Smooth muscle cell (in vitro differentiated cells): Measurements from ENCODE around the gene FAM107B. TPM values are rescaled to one million over a fixed set of nuclear protein-coding genes. Genes with fewer than 3 reads are reported as not detected.

Experiments
- DNase-seq: peaks from one replicate; lab custom pipeline; 2025; ENCODE audit not compliant: unreplicated experiment; lab: John Stamatoyannopoulos, UW
- H2AFZ ChIP-seq: fragments of 200-600 bp; sonication (generic); 2 replicates; pipeline ENCODE4 v1.6.0; 2016; ENCODE audit warnings: antibody characterized with exemption, low read depth, mild to moderate bottlenecking
- H3F3A ChIP-seq: fragments of 200-600 bp; sonication (generic); 2 replicates; pipeline ENCODE4 v1.6.0; 2017; ENCODE audit warnings: antibody characterized with exemption, low read depth
- H3K27ac ChIP-seq: fragments of 200-600 bp; sonication (generic); 2 replicates; pipeline ENCODE4 v1.5.1; 2016; ENCODE audit warnings: low read depth, mild to moderate bottlenecking
- H3K27me3 ChIP-seq: fragments of 200-600 bp; sonication (generic); 2 replicates; pipeline ENCODE4 v1.6.1; 2016; ENCODE audit warnings: low read depth, mild to moderate bottlenecking
- H3K36me3 ChIP-seq: fragments of 200-600 bp; sonication (generic); 2 replicates; pipeline ENCODE4 v1.5.1; 2016; ENCODE audit warnings: low read depth
- H3K4me1 ChIP-seq: fragments of 200-600 bp; sonication (generic); 2 replicates; pipeline ENCODE4 v1.5.1; 2016; ENCODE audit warnings: low read depth
- H3K4me2 ChIP-seq: fragments of 200-600 bp; sonication (generic); 2 replicates; pipeline ENCODE4 v1.6.0; 2016; ENCODE audit warnings: mild to moderate bottlenecking
- H3K4me3 ChIP-seq: fragments of 200-600 bp; sonication (generic); 2 replicates; pipeline ENCODE4 v1.5.1; 2016; ENCODE audit warnings: mild to moderate bottlenecking
- H3K79me2 ChIP-seq: fragments of 200-600 bp; sonication (generic); 2 replicates; pipeline ENCODE4 v1.6.0; 2016; ENCODE audit warnings: low read depth, mild to moderate bottlenecking
- H3K9ac ChIP-seq: fragments of 200-600 bp; sonication (generic); 2 replicates; pipeline ENCODE4 v1.6.0; 2016; ENCODE audit warnings: low read depth
- H3K9me3 ChIP-seq: fragments of 200-600 bp; sonication (generic); replicated peaks from 2 replicates; pipeline ENCODE4 v1.5.1; 2016; ENCODE audit warnings: low read depth
- H4K20me1 ChIP-seq: fragments of 200-600 bp; sonication (generic); 2 replicates; pipeline ENCODE4 v1.6.0; 2016; ENCODE audit warnings: low read depth
- WGBS: methylation state at CpG from one replicate; pipeline ENCODE4 v1.1.7; 2016; ENCODE audit warnings: low lambda C conversion rate; 5-methylcytosine and 5-hydroxymethylcytosine counted together
- polyA plus RNA-seq: library from polyadenylated mRNA; unstranded; fragments of >200 nt; fragmentation: Nextera tagmentation; extraction: Ambion mirVana; gene quantifications from 2 replicates; pipeline ENCODE4 v1.2.1, GENCODE V29; 2016
- total RNA-seq: library from RNA; depleted of rRNA; stranded (reverse); fragments of >200 nt; gene quantifications from 2 replicates; pipeline ENCODE4 v1.2.3, GENCODE V29; 2014
- TF ChIP-seq, protein P1 (sequence below): fragments of 200-600 bp; sonication (generic); IDR thresholded peaks from 2 replicates; pipeline ENCODE4 v1.5.1; 2017; ENCODE audit warnings: borderline replicate concordance, mild to moderate bottlenecking, antibody characterized with exemption; ENCODE audit not compliant: insufficient read depth, poor library complexity, severe bottlenecking

Gene FAM107B
- total and polyA plus RNA-seq, 2 experiments from 2014 or later = 8.7 to 9.0 TPM

DNA sequence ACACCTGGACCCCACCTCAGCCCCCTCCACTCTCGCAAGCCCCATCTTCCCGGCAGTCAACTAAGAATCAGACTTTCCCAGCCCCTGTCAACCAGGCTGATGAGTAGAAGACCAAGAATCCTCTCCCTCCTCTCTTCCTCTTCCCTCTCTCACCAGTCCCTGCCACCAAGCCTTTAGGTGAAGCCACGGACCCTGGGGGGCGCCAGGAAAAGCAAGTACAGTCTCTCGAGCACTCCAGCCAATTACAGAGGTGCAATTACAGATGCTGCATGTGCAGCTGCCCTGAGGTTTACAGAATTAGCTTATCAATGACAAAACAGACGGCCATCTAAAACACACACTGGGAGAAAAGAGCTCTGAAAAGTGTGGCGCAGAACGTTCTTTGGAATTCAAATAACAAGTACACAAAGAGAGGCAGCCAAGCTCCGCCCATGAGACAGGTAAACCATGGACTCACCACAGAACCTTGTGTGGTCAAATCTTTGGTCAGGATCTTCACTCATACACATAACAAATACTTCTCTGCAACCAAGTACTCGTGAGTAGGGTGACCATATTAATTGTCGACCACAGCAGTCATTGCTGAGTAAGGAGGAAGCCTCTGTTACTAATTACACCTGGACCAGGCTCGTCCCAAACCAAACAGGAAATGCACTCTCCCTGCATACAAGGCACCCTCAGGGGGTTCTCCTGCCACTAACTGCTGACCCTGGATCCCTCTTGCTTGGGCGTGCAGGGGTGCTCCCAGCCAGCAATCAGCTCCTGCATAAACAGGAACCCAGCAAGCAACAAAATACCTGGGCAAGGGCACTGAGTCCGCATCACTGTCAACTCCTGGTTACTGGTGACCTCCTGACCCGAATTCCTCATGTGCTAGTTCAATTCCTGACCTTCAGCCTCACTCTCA, 189.2 kb downstream of the FAM107B start:
- TF ChIP-seq, protein P1, sequence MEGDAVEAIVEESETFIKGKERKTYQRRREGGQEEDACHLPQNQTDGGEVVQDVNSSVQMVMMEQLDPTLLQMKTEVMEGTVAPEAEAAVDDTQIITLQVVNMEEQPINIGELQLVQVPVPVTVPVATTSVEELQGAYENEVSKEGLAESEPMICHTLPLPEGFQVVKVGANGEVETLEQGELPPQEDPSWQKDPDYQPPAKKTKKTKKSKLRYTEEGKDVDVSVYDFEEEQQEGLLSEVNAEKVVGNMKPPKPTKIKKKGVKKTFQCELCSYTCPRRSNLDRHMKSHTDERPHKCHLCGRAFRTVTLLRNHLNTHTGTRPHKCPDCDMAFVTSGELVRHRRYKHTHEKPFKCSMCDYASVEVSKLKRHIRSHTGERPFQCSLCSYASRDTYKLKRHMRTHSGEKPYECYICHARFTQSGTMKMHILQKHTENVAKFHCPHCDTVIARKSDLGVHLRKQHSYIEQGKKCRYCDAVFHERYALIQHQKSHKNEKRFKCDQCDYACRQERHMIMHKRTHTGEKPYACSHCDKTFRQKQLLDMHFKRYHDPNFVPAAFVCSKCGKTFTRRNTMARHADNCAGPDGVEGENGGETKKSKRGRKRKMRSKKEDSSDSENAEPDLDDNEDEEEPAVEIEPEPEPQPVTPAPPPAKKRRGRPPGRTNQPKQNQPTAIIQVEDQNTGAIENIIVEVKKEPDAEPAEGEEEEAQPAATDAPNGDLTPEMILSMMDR = no peak
- no peaks in the 10 kb centered on the region for H3K27me3 ChIP-seq
- no peak for DNase-seq
- H3K4me3 ChIP-seq = no peak overlapping the region
- H3K36me3 ChIP-seq = no peaks in the 10 kb centered on the region
- 70% methylated on average over 15 of the region's 15 CpGs for WGBS
- peaks cover 29% of the 10 kb centered on the region for H3K79me2 ChIP-seq
- no peak overlapping the region for H3K9ac ChIP-seq
- no peaks in the 10 kb centered on the region for H3K9me3 ChIP-seq
- H2AFZ ChIP-seq = no peak overlapping the region
- H4K20me1 ChIP-seq = peaks cover 35% of the 10 kb centered on the region
- peaks cover 6% of the 10 kb centered on the region for H3K4me1 ChIP-seq
- H3F3A ChIP-seq = no peaks in the 10 kb centered on the region
- H3K4me2 ChIP-seq = no peak overlapping the region
- H3K27ac ChIP-seq = no peak overlapping the region

DNA sequence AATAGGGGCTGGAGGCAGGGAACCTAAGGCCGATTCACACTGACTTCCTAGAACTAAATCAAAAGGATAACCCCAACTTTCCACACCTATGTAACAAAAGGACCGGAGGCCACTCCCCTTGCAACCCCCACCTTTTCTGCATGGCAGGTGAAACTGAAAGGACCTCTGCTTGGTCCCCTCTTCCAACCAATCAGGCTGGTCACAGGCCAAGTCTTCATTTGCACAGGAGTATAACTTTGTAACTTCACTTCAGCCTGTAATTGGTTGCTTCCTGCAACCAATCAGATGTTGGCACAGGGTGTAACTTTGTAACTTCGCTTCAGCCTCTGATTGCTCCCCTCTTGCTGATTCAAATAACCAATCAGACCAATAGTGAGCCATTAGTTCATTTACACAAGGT, 190.0 kb downstream of the FAM107B start:
- Histone ChIP-seq H3K4me2 (no peak overlapping the region), H2AFZ (no peak overlapping the region), H3K27me3 (no peaks in the 10 kb centered on the region), H3K9me3 (no peaks in the 10 kb centered on the region), H3F3A (no peaks in the 10 kb centered on the region), H3K4me1 (peaks cover 6% of the 10 kb centered on the region), H3K9ac (no peak overlapping the region), H3K36me3 (no peaks in the 10 kb centered on the region), H3K4me3 (no peak overlapping the region), H4K20me1 (peaks cover 42% of the 10 kb centered on the region), H3K27ac (no peak overlapping the region), H3K79me2 (peaks cover 25% of the 10 kb centered on the region)
- no peak for DNase-seq
- TF ChIP-seq, protein P1 = no peak
- WGBS = 98% methylated on average over 3 of the region's 3 CpGs

DNA sequence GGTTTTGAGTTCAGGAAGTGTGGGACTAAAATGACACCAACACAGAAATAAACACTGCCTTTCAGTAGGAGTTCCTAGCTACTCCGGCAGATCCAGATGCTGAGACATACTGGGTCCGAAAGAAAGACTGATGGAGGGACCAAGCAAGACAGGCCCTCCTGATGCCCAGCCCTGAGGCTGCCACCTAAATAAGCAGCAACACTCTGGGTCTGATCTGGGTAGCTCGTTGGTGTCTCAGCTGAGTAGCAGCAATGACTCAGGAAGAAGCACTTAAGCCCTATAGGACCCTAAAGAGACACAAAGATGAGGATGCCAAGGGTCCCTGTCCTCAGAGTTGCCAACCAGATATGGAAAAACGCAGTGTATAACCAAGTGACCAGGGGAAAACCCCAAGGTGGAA, 190.7 kb downstream of the FAM107B start:
- peaks cover 19% of the 10 kb centered on the region for H3K79me2 ChIP-seq
- peaks cover 6% of the 10 kb centered on the region for H3K4me1 ChIP-seq
- no peak overlapping the region for H3K9ac ChIP-seq
- 89% methylated on average over 4 of the region's 4 CpGs for WGBS
- H3K36me3 ChIP-seq = no peaks in the 10 kb centered on the region
- no peak overlapping the region for H3K27ac ChIP-seq
- H2AFZ ChIP-seq = no peak overlapping the region
- H3K27me3 ChIP-seq = no peaks in the 10 kb centered on the region
- H3K4me2 ChIP-seq = no peak overlapping the region
- TF ChIP-seq, protein P1 = no peak
- H3K4me3 ChIP-seq = no peak overlapping the region
- peaks cover 49% of the 10 kb centered on the region for H4K20me1 ChIP-seq
- H3F3A ChIP-seq = no peaks in the 10 kb centered on the region
- DNase-seq = no peak
- H3K9me3 ChIP-seq = no peaks in the 10 kb centered on the region
